Astrocyte (in vitro differentiated cells and primary cell): ENCODE measurements around the gene ZNF518A. TPM values are rescaled to one million over a fixed set of nuclear protein-coding genes. Genes with fewer than 3 reads are reported as not detected.

Experiments used
- DNase-seq: peaks from one replicate; pipeline ENCODE4 v3.0.0-alpha.2; 2010; ENCODE audit warnings: low read depth
- FAIRE-seq: peaks from 2 replicates; lab custom pipeline; 2011; peaks lifted over from hg19 to GRCh38; lab: Jason Lieb, UNC
- H2AFZ ChIP-seq: 2 replicates; pipeline ENCODE4 v1.6.0; 2012; ENCODE audit warnings: low read depth, low read length, inconsistent platforms
- H3K27ac ChIP-seq: 2 replicates; pipeline ENCODE4 v1.5.1; 2011; ENCODE audit warnings: low read depth, low read length, inconsistent platforms
- H3K27me3 ChIP-seq: 2 replicates; pipeline ENCODE4 v1.6.0; 2011; ENCODE audit warnings: low read length, inconsistent platforms; ENCODE audit not compliant: insufficient read depth
- H3K36me3 ChIP-seq: 2 replicates; pipeline ENCODE4 v1.5.1; 2011; ENCODE audit warnings: low read length, inconsistent platforms; ENCODE audit not compliant: insufficient read depth
- H3K4me1 ChIP-seq: 2 replicates; pipeline ENCODE4 v1.5.1; 2011; ENCODE audit warnings: low read length, inconsistent platforms; ENCODE audit not compliant: insufficient read depth
- H3K4me2 ChIP-seq: 2 replicates; pipeline ENCODE4 v1.6.0; 2012; ENCODE audit warnings: low read length, inconsistent platforms
- H3K4me3 ChIP-seq: 2 replicates; pipeline ENCODE4 v1.5.1; 2011; ENCODE audit warnings: low read depth, mild to moderate bottlenecking, low read length, inconsistent platforms; ENCODE audit not compliant: insufficient read depth
- H3K79me2 ChIP-seq: 2 replicates; pipeline ENCODE4 v1.6.0; 2012; ENCODE audit warnings: mild to moderate bottlenecking, low read length, inconsistent platforms; ENCODE audit not compliant: insufficient read depth
- H3K9ac ChIP-seq: 2 replicates; pipeline ENCODE4 v1.6.0; 2012; ENCODE audit warnings: mild to moderate bottlenecking, low read length, inconsistent platforms
- H3K9me3 ChIP-seq: 2 replicates; pipeline ENCODE4 v1.5.1; 2012; ENCODE audit warnings: low read depth, mild to moderate bottlenecking, low read length, inconsistent platforms; ENCODE audit not compliant: insufficient read depth
- H4K20me1 ChIP-seq: 2 replicates; pipeline ENCODE4 v1.6.0; 2012; ENCODE audit warnings: low read length, inconsistent platforms; ENCODE audit not compliant: insufficient read depth
- H3K27ac Mint-ChIP-seq: one replicate; pipeline ENCODE4 v1.8.0; 2021; ENCODE audit warnings: mild to moderate bottlenecking, mixed read lengths; ENCODE audit not compliant: unreplicated experiment
- H3K27me3 Mint-ChIP-seq: one replicate; pipeline ENCODE4 v1.8.0; 2021; ENCODE audit warnings: low read depth, mixed read lengths; ENCODE audit not compliant: unreplicated experiment
- H3K36me3 Mint-ChIP-seq: one replicate; pipeline ENCODE4 v1.8.0; 2021; ENCODE audit warnings: low read depth, mixed read lengths; ENCODE audit not compliant: unreplicated experiment
- H3K4me1 Mint-ChIP-seq: one replicate; pipeline ENCODE4 v1.8.0; 2021; ENCODE audit warnings: low read depth, mixed read lengths; ENCODE audit not compliant: unreplicated experiment
- H3K4me3 Mint-ChIP-seq: one replicate; pipeline ENCODE4 v1.8.0; 2021; ENCODE audit warnings: mild to moderate bottlenecking, moderate library complexity, mixed read lengths; ENCODE audit not compliant: unreplicated experiment
- H3K9me3 Mint-ChIP-seq: one replicate; pipeline ENCODE4 v1.8.0; 2021; ENCODE audit warnings: mild to moderate bottlenecking, mixed read lengths; ENCODE audit not compliant: unreplicated experiment
- CTCF ChIP-seq: IDR thresholded peaks from 2 replicates; pipeline ENCODE4 v1.5.1; 2011; ENCODE audit warnings: low read depth, mild to moderate bottlenecking, inconsistent platforms, low read length, moderate library complexity; ENCODE audit not compliant: insufficient read depth
- EZH2 ChIP-seq: IDR thresholded peaks from 2 replicates; pipeline ENCODE4 v1.6.1; 2012; ENCODE audit warnings: mild to moderate bottlenecking, low read length, inconsistent platforms; ENCODE audit not compliant: insufficient read depth
- total RNA-seq: library from RNA; stranded (reverse); gene quantifications from 2 replicates; pipeline ENCODE4 v1.2.1, GENCODE V29; 2021

Gene ZNF518A
- total RNA-seq, 1 donor from 2014 or later = 24.1 TPM

DNA sequence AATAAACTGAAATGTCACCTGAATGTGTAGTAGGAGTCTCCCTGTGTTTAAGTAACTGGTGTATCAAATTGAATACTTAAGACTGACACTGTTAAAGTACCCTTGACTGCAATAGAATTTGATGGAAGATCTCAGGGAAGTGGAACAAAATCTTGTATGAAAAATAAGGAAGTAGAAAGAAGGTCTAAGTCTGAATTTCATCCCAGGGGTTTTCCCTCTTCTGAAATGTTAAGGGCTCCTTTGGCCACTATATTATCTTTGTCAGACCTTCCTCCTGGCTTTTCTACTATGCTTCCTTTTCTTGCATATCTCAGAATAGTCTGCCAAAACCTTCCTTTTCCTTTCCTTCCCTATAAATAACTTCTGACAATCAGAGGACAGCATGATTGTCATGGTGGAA is 81.7 kb downstream of the ZNF518A start:
- no peak overlapping the region for H3K27ac ChIP-seq
- H3K4me1 ChIP-seq = no peaks in the 10 kb centered on the region
- no peak for TF ChIP-seq CTCF
- no peak for TF ChIP-seq EZH2
- H3K9ac ChIP-seq = no peak overlapping the region
- Mint-ChIP-seq H3K36me3 (peaks cover 1% of the 10 kb centered on the region), H3K27me3 (peaks cover 7% of the 10 kb centered on the region), H3K4me3 (no peak overlapping the region), H3K4me1 (no peaks in the 10 kb centered on the region), H3K27ac (no peak overlapping the region), H3K9me3 (peaks cover 3% of the 10 kb centered on the region)
- H3K27me3 ChIP-seq = peaks cover 2% of the 10 kb centered on the region
- H3K4me3 ChIP-seq = no peak overlapping the region
- DNase-seq (no peak), FAIRE-seq (no peak)
- H3K9me3 ChIP-seq = no peaks in the 10 kb centered on the region
- no peaks in the 10 kb centered on the region for H3K36me3 ChIP-seq
- H2AFZ ChIP-seq = no peak overlapping the region
- H3K4me2 ChIP-seq = no peak overlapping the region
- H3K79me2 ChIP-seq = no peaks in the 10 kb centered on the region
- H4K20me1 ChIP-seq = no peaks in the 10 kb centered on the region

- Histone ChIP-seq H3K79me2 (no peaks in the 10 kb centered on the region), H3K27ac (no peak overlapping the region), H3K36me3 (no peaks in the 10 kb centered on the region), H3K4me2 (no peak overlapping the region), H2AFZ (no peak overlapping the region), H3K4me3 (no peak overlapping the region), H3K4me1 (no peaks in the 10 kb centered on the region), H3K9ac (no peak overlapping the region), H3K9me3 (no peaks in the 10 kb centered on the region), H4K20me1 (no peaks in the 10 kb centered on the region), H3K27me3 (no peaks in the 10 kb centered on the region)
- Mint-ChIP-seq H3K4me1 (no peaks in the 10 kb centered on the region), H3K9me3 (peaks cover 3% of the 10 kb centered on the region), H3K27ac (no peak overlapping the region), H3K27me3 (peaks cover 7% of the 10 kb centered on the region), H3K36me3 (peaks cover 1% of the 10 kb centered on the region), H3K4me3 (no peak overlapping the region)
- TF ChIP-seq EZH2 (no peak), CTCF (no peak)
- FAIRE-seq (no peak), DNase-seq (no peak)
These were observed 82.8 kb downstream of the ZNF518A start for GRCh38 chr10:96212911-96213310.

Other genes starting within 250 kb of the ZNF518A start
- gene CC2D2B, start 222.3 kb upstream of the ZNF518A start, total RNA-seq = 0.18 and 0.60 TPM in 2 replicates
- 19.4 and 21.5 TPM in 2 replicates for gene CCNJ, start 86.7 kb upstream of the ZNF518A start, total RNA-seq
- not detected in 2 replicates for gene BLNK, start 141.3 kb downstream of the ZNF518A start, total RNA-seq
- gene DNTT, start 174.1 kb downstream of the ZNF518A start, total RNA-seq = not detected in 2 replicates
- gene OPALIN, start 228.7 kb downstream of the ZNF518A start, total RNA-seq = not detected in 2 replicates